A673 (cell line): ENCODE results near the gene TEK.

Experiments
- EZH2 ChIP-seq: fragments of 200-600 bp; sonication (generic); IDR thresholded peaks from 2 replicates; pipeline ENCODE4 v1.6.1; 2017; ENCODE audit warnings: borderline replicate concordance, low read depth, mild to moderate bottlenecking, mixed read lengths, antibody characterized with exemption, low read length; ENCODE audit not compliant: poor library complexity, severe bottlenecking
- TF ChIP-seq, protein P1 (sequence below): fragments of 300-800, 200-600 bp; sonication (generic); conservative IDR thresholded peaks from 2 replicates; pipeline ENCODE4 v1.5.1; 2017; ENCODE audit warnings: low read depth, mild to moderate bottlenecking, antibody characterized with exemption, low read length, moderate library complexity, mixed read lengths

DNA sequence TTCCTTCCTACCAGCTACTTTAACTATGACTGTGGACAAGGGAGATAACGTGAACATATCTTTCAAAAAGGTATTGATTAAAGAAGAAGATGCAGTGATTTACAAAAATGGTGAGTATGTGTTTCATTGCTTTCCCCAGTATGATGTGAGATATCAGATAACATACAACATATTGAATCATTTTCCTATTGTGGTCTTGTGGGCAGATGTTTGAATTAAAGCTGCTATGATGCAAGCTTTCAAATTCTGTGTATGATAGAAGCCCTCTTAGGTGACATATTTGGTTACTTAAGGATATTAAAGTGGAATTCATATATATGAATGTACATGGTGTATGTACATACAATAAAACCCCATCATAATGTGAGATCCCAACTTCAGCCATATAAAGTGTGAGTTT, 59.5 kb downstream of the TEK start:
- TF ChIP-seq, protein P1, sequence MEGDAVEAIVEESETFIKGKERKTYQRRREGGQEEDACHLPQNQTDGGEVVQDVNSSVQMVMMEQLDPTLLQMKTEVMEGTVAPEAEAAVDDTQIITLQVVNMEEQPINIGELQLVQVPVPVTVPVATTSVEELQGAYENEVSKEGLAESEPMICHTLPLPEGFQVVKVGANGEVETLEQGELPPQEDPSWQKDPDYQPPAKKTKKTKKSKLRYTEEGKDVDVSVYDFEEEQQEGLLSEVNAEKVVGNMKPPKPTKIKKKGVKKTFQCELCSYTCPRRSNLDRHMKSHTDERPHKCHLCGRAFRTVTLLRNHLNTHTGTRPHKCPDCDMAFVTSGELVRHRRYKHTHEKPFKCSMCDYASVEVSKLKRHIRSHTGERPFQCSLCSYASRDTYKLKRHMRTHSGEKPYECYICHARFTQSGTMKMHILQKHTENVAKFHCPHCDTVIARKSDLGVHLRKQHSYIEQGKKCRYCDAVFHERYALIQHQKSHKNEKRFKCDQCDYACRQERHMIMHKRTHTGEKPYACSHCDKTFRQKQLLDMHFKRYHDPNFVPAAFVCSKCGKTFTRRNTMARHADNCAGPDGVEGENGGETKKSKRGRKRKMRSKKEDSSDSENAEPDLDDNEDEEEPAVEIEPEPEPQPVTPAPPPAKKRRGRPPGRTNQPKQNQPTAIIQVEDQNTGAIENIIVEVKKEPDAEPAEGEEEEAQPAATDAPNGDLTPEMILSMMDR: no peak
- no peak for TF ChIP-seq EZH2
